Tibial nerve (tissue), 3 donors: Measurements from ENCODE around the gene CNGB1.

Experiments
- POLR2A ChIP-seq, 2 donors: fragments of 450-650 bp; IDR thresholded peaks; one replicate each; pipeline ENCODE4 v1.6.1; 2017; ENCODE audit warnings: antibody characterized with exemption in 2 of 2, mild to moderate bottlenecking in 2 of 2, moderate library complexity in 2 of 2
- TF ChIP-seq, protein P1 (sequence below), 5 experiments: fragments of 200-600 bp in 3 of 5; fragments of 450-650 bp in 2 of 5; sonication (generic) in 3 of 5; IDR thresholded peaks; one replicate each; pipeline ENCODE4 v1.5.1; 2016 to 2019; ENCODE audit warnings: antibody characterized with exemption in 5 of 5, mild to moderate bottlenecking in 3 of 5, moderate library complexity in 2 of 5

DNA sequence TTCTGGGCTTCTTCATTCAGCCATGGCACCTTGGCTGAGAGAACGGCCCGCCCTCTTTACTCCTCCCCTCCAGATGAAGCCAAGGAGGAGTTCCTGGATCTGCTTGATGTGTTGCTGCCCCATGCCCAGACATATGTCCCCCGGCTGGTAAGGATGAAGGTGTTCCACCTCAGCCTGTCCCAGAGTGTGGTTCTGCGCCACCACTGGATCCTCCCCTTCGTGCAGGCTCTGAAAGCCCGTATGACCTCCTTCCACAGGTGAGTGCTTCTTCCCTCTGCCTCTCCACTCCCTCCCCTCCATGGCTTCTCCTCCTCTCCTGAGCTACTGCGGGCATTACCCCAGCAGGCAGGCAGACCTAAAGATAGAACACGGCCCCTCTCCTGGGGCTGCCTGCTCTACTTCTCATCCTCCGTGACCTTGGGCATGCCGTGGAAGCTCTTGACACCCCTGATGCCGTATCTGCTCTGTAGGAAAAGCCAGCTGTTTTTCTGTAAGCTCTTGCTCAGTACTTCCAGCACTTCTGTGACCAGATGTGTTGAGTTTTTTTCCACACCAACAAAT is 39.0 kb upstream of the CNGB1 start:
- TF ChIP-seq, protein P1, sequence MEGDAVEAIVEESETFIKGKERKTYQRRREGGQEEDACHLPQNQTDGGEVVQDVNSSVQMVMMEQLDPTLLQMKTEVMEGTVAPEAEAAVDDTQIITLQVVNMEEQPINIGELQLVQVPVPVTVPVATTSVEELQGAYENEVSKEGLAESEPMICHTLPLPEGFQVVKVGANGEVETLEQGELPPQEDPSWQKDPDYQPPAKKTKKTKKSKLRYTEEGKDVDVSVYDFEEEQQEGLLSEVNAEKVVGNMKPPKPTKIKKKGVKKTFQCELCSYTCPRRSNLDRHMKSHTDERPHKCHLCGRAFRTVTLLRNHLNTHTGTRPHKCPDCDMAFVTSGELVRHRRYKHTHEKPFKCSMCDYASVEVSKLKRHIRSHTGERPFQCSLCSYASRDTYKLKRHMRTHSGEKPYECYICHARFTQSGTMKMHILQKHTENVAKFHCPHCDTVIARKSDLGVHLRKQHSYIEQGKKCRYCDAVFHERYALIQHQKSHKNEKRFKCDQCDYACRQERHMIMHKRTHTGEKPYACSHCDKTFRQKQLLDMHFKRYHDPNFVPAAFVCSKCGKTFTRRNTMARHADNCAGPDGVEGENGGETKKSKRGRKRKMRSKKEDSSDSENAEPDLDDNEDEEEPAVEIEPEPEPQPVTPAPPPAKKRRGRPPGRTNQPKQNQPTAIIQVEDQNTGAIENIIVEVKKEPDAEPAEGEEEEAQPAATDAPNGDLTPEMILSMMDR (IDR thresholded peaks at IDR 0.05): no peak
- no peak for TF ChIP-seq POLR2A (IDR thresholded peaks at IDR 0.05)
